Measurements from ENCODE around the gene ZNRF3. TPM values are rescaled to one million over a fixed set of nuclear protein-coding genes. Genes with fewer than 3 reads are reported as not detected.

ZNRF3 gene
- total and polyA plus RNA-seq, 2 donors (not counting 1 experiment from before 2014, with no cell fraction given) = 0.21 to 0.71 TPM

DNA sequence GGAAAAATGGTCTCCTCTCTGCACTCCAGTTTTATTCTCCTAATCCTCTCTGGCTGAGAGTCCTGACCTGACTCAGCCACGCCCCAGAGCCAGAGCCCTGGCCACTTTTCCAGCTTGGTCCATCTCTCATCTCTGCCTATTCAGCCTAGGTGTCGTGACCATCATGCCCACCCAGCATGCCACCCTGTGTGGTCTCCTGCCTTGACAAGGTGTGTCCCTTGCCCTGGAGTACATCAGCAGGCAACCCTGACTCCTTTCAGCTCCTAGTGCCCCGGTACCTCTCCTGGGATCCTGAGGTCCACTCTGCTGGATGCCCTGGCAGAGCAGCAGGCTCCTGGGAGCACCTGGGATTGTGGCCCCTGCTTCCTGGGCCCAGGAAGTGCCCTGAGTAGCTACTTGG is 52.8 kb downstream of the ZNRF3 start:
- TF ChIP-seq, protein P1, sequence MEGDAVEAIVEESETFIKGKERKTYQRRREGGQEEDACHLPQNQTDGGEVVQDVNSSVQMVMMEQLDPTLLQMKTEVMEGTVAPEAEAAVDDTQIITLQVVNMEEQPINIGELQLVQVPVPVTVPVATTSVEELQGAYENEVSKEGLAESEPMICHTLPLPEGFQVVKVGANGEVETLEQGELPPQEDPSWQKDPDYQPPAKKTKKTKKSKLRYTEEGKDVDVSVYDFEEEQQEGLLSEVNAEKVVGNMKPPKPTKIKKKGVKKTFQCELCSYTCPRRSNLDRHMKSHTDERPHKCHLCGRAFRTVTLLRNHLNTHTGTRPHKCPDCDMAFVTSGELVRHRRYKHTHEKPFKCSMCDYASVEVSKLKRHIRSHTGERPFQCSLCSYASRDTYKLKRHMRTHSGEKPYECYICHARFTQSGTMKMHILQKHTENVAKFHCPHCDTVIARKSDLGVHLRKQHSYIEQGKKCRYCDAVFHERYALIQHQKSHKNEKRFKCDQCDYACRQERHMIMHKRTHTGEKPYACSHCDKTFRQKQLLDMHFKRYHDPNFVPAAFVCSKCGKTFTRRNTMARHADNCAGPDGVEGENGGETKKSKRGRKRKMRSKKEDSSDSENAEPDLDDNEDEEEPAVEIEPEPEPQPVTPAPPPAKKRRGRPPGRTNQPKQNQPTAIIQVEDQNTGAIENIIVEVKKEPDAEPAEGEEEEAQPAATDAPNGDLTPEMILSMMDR (IDR thresholded peaks at IDR 0.05) = no peak
- no peak for TF ChIP-seq EZH2 (IDR thresholded peaks at IDR 0.05; ENCODE audit: borderline replicate concordance, insufficient read depth, low read depth, low read length, poor library complexity, severe bottlenecking)
- H3K9me3 ChIP-seq (ENCODE audit: control extremely low read depth in 1 of 3, control insufficient read depth in 2 of 3, insufficient read depth in 1 of 3, low read length in 2 of 3) = peaks cover 0 to 3% (median 0%) of the 10 kb centered on the region in 3 donors
- H4K20me1 ChIP-seq (ENCODE audit: control insufficient read depth, insufficient read depth, low read length, poor library complexity, severe bottlenecking) = no peaks in the 10 kb centered on the region
- intact Hi-C loops (cut with micrococcal nuclease) = no loop called here
- CTCF ChIA-PET = no interaction called here
- H3K27ac ChIP-seq (ENCODE audit: low read length in 2 of 2) = no peak overlapping the region
- 90% methylated on average over 3 of the region's 3 CpGs for WGBS (ENCODE audit: insufficient coverage)
- DNase-seq (no peak), ATAC-seq (ENCODE audit: low read depth) (no peak)
- H3K4me1 ChIP-seq (ENCODE audit: control insufficient read depth in 2 of 2, insufficient read depth in 2 of 2, low read length in 2 of 2) = no peaks in the 10 kb centered on the region
- no peak overlapping the region for H3K9ac ChIP-seq (ENCODE audit: low read length)
- H3K27me3 Mint-ChIP-seq = peaks cover 36% of the 10 kb centered on the region
- POLR2A ChIA-PET = no interaction called here
- H3K27me3 ChIP-seq (replicated peaks in 1 of 4; ENCODE audit: control extremely low read depth in 1 of 4, control insufficient read depth in 3 of 4, insufficient read depth in 4 of 4, low read length in 3 of 4) = peaks cover 0 to 18% (median 2%) of the 10 kb centered on the region in 4 experiments
- H3K36me3 ChIP-seq (replicated peaks in 1 of 2; ENCODE audit: control extremely low read depth in 1 of 2, control insufficient read depth in 1 of 2, extremely low read depth in 1 of 2, insufficient read depth in 2 of 2, low read length in 1 of 2) = no peaks in the 10 kb centered on the region
- no peaks in the 10 kb centered on the region for H3K9me3 Mint-ChIP-seq (ENCODE audit: insufficient read depth)
- no peaks in the 10 kb centered on the region for H3K4me1 Mint-ChIP-seq
- no peak overlapping the region for H3K4me3 Mint-ChIP-seq
- H3K4me2 ChIP-seq (replicated peaks; ENCODE audit: low read depth, low read length, poor library complexity, severe bottlenecking) = no peak overlapping the region
- no peak overlapping the region for H3K27ac Mint-ChIP-seq
- H3K4me3 ChIP-seq (ENCODE audit: control extremely low read depth in 1 of 5, extremely low read depth in 1 of 5, insufficient read depth in 1 of 5, low read depth in 2 of 5, low read length in 4 of 5) = no peak overlapping the region
- H2AFZ ChIP-seq (ENCODE audit: insufficient read depth, low read depth, low read length, poor library complexity, severe bottlenecking) = no peak overlapping the region
- no peaks in the 10 kb centered on the region for H3K79me2 ChIP-seq (ENCODE audit: control insufficient read depth, insufficient read depth, low read length)

DNA sequence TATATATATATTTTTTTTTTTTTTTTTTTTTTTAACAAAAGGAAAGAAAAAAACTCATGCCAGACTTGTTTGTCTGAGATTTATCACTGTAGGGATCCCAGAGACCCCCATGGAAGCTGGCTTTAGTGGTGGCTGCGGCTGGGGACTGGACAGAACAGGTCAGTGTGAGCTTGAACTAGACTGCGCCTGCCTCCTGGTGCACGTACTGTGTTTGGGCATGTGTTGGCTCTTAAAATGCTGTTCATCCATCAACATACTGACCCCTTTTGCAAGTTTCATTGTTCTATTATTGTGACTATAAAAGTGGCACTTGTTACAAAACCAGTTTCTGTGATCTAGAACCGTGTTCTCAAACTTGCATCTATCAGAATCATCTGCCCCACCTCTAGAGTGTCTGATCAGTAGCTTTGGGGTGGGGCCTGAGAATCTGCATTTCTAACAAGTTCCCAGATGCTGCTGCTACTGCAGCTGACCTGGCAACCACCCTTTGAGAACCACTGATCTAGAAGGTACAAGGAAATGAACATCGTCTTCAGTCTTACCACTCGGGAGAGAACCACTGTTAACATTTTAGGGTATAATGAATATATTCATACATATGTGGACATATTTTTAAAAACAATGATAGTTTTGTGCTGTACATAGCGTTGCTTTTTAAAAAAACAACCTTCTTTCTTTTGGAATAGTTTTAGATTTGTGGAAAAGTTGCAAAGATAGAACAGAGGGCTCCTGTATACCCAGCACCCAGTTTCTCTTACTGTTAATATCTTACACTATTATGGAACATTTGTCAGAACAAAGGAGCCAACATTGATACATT is 54.0 kb downstream of the ZNRF3 start:
- no peaks in the 10 kb centered on the region for H3K4me1 ChIP-seq (ENCODE audit: control insufficient read depth in 2 of 2, insufficient read depth in 2 of 2, low read length in 2 of 2)
- WGBS (ENCODE audit: insufficient coverage) = 83% methylated on average over 1 of the region's 7 CpGs
- Mint-ChIP-seq H3K27me3 (peaks cover 32% of the 10 kb centered on the region), H3K4me1 (no peaks in the 10 kb centered on the region), H3K27ac (no peak overlapping the region), H3K9me3 (ENCODE audit: insufficient read depth) (no peaks in the 10 kb centered on the region), H3K4me3 (no peak overlapping the region)
- H3K9me3 ChIP-seq (ENCODE audit: control extremely low read depth in 1 of 3, control insufficient read depth in 2 of 3, insufficient read depth in 1 of 3, low read length in 2 of 3) = peaks cover 0 to 3% (median 0%) of the 10 kb centered on the region in 3 donors
- DNase-seq (no peak), ATAC-seq (ENCODE audit: low read depth) (no peak)
- TF ChIP-seq EZH2 (IDR thresholded peaks at IDR 0.05; ENCODE audit: borderline replicate concordance, insufficient read depth, low read depth, low read length, poor library complexity, severe bottlenecking) = no peak
- TF ChIP-seq, protein P1 (IDR thresholded peaks at IDR 0.05) = no peak
- no peak overlapping the region for H3K4me2 ChIP-seq (replicated peaks; ENCODE audit: low read depth, low read length, poor library complexity, severe bottlenecking)
- no peak overlapping the region for H3K9ac ChIP-seq (ENCODE audit: low read length)
- H3K36me3 ChIP-seq (replicated peaks in 1 of 2; ENCODE audit: control extremely low read depth in 1 of 2, control insufficient read depth in 1 of 2, extremely low read depth in 1 of 2, insufficient read depth in 2 of 2, low read length in 1 of 2) = no peaks in the 10 kb centered on the region
- H3K27me3 ChIP-seq (replicated peaks in 1 of 4; ENCODE audit: control extremely low read depth in 1 of 4, control insufficient read depth in 3 of 4, insufficient read depth in 4 of 4, low read length in 3 of 4) = peaks cover 0 to 21% (median 2%) of the 10 kb centered on the region in 4 experiments
- no peak overlapping the region for H2AFZ ChIP-seq (ENCODE audit: insufficient read depth, low read depth, low read length, poor library complexity, severe bottlenecking)
- no peak overlapping the region for H3K4me3 ChIP-seq (ENCODE audit: control extremely low read depth in 1 of 5, extremely low read depth in 1 of 5, insufficient read depth in 1 of 5, low read depth in 2 of 5, low read length in 4 of 5)
- no peak overlapping the region for H3K27ac ChIP-seq (ENCODE audit: low read length in 2 of 2)
- CTCF ChIA-PET = no interaction called here
- intact Hi-C loops (cut with micrococcal nuclease) = no loop called here
- H4K20me1 ChIP-seq (ENCODE audit: control insufficient read depth, insufficient read depth, low read length, poor library complexity, severe bottlenecking) = no peaks in the 10 kb centered on the region
- no peaks in the 10 kb centered on the region for H3K79me2 ChIP-seq (ENCODE audit: control insufficient read depth, insufficient read depth, low read length)
- POLR2A ChIA-PET = no interaction called here
